IgD-negative memory B cell (primary cell): Measurements from ENCODE around the gene NLRP1. TPM values are rescaled to one million over a fixed set of nuclear protein-coding genes. Genes with fewer than 3 reads are reported as not detected.

Experiments used
- H3K27ac Mint-ChIP-seq, 3 donors: one replicate each; pipeline ENCODE4 v1.8.0; 2020 to 2022; ENCODE audit warnings: mild to moderate bottlenecking in 3 of 3, mixed read lengths in 3 of 3, moderate library complexity in 1 of 3
- H3K27me3 Mint-ChIP-seq: one replicate; pipeline ENCODE4 v1.8.0; 2021; ENCODE audit warnings: mixed read lengths
- H3K36me3 Mint-ChIP-seq: one replicate; pipeline ENCODE4 v1.8.0; 2020; ENCODE audit warnings: mild to moderate bottlenecking, mixed read lengths
- H3K4me1 Mint-ChIP-seq, 3 donors: one replicate each; pipeline ENCODE4 v1.8.0; 2020 to 2022; ENCODE audit warnings: mixed read lengths in 3 of 3, mild to moderate bottlenecking in 1 of 3
- H3K4me3 Mint-ChIP-seq, 4 donors: one replicate each; pipeline ENCODE4 v1.8.0; 2020 to 2022; ENCODE audit warnings: mild to moderate bottlenecking in 4 of 4, mixed read lengths in 4 of 4, moderate library complexity in 3 of 4
- H3K9me3 Mint-ChIP-seq, 3 donors: one replicate each; pipeline ENCODE4 v1.8.0; 2020 to 2021; ENCODE audit warnings: mixed read lengths in 3 of 3, mild to moderate bottlenecking in 1 of 3
- polyA plus RNA-seq: library from polyadenylated mRNA; unstranded; fragments of 300-500 nt; fragmentation: Illumina TruSeq; gene quantifications from one replicate; pipeline ENCODE4 v1.2.3, GENCODE V29; 2021

The NLRP1 gene
- polyA plus RNA-seq, 1 donor from 2014 or later, result 24.3 TPM

DNA sequence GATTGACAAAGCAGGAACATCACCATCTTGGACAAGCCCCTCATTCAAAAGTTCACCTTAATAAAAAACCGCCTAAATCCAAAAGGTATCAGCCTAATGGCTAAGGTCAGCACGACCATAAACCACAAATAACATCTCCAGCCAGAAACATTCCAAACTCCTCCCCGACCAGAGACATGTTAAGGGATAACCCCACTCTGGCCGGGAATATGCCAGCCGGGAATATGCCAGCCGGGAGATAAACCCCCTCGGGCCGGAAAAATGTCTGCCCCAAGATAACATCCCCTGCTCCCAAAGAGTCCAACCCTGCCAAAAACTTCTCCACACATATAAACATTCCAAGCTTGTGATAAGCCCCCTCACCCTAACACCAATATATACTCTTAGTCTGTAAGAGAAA lies 116.9 kb downstream of the NLRP1 start:
- peak overlapping the region; percentile 84 to 91 (median 85) for H3K4me3 Mint-ChIP-seq
- no peaks in the 10 kb centered on the region for H3K27me3 Mint-ChIP-seq
- peak overlapping the region in 2 of 3 donors; percentile 1 to 51 for H3K27ac Mint-ChIP-seq
- no peaks in the 10 kb centered on the region for H3K36me3 Mint-ChIP-seq
- no peaks in the 10 kb centered on the region for H3K9me3 Mint-ChIP-seq
- H3K4me1 Mint-ChIP-seq, result peaks cover 26 to 49% (median 32%) of the 10 kb centered on the region in 3 donors

DNA sequence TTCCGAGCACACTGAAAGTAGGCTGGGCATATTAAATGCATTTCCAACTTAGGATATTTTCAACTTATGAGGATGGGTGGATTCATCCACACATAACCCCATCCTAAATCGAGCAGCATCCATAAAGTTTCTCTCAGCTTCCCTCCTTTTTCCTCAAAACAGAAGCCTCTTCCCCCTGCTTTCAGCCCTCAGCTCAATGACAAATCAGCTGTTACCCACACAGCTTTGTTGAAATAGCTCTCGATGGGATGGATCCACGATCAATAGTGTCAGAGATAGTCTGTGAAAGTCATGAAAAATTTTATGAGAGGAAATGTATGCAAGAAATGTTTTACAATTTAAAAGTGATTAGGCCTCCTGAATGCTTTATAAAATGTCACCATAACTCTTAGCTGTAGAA lies 118.0 kb downstream of the NLRP1 start:
- H3K4me3 Mint-ChIP-seq, result peak overlapping the region in 1 of 4 donors; percentile 84
- H3K9me3 Mint-ChIP-seq, result no peaks in the 10 kb centered on the region
- peak overlapping the region in 1 of 3 donors; percentile 51 for H3K27ac Mint-ChIP-seq
- peaks cover 26 to 49% (median 33%) of the 10 kb centered on the region in 3 donors for H3K4me1 Mint-ChIP-seq
- peaks cover 2% of the 10 kb centered on the region for H3K36me3 Mint-ChIP-seq
- no peaks in the 10 kb centered on the region for H3K27me3 Mint-ChIP-seq

DNA sequence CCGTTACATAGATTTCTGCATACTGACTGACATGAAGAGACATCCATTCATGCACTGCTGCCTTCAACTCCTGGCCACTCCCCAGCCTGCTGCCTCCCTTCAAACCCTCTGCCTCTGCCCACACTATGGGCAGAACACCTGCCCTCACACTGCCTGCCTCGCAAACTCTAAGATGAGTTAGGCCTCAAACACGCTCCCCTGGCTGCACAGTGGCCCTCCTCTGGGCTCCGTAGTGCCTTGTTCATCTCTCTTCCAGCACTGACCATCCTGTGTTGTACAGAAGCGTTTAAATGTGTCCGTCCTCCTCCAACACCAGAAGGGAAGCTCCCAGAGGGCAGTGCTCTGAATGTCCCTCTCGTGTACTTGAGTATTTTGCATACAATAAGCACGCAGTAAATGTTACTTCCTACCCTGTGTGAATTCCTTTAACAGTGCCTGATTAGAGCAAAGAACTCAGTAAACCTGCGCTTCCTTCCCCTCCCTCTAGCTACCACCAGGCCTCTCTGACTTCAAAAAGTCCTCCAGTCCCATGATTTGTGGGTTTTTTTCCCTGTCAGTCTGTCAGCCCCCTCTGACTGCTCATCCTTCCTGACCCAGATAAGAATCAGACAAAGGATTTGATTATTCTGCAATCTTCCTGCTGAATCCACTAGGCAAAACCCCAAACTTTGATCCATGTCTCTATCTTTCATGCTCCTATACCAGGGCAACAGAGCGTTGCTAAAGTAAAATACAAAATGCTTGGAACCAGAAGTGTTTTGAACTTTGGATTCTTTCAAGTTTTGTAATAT lies 119.4 kb downstream of the NLRP1 start:
- Mint-ChIP-seq H3K36me3 (peaks cover 7% of the 10 kb centered on the region), H3K9me3 (no peaks in the 10 kb centered on the region), H3K4me3 (peak overlapping the region in 1 of 4 donors; percentile 56), H3K4me1 (peaks cover 26 to 45% (median 33%) of the 10 kb centered on the region in 3 donors), H3K27ac (no peak overlapping the region), H3K27me3 (no peaks in the 10 kb centered on the region)

Other genes starting within 250 kb of the NLRP1 start
- 188 TPM for gene NUP88, start 164.8 kb downstream of the NLRP1 start, polyA plus RNA-seq
- 36.8 TPM for gene RPAIN, start 164.3 kb downstream of the NLRP1 start, polyA plus RNA-seq
- gene C1QBP, start 145.4 kb downstream of the NLRP1 start, polyA plus RNA-seq, result 281 TPM
- gene DHX33, start 115.5 kb downstream of the NLRP1 start, polyA plus RNA-seq, result 1.1 TPM
- gene DERL2, start 98.3 kb downstream of the NLRP1 start, polyA plus RNA-seq, result 66.7 TPM
- gene MIS12, start 97.9 kb downstream of the NLRP1 start, polyA plus RNA-seq, result 16.1 TPM